Tongue (tissue), 2 donors: ENCODE data around the gene CENPP. TPM values are rescaled to one million over a fixed set of nuclear protein-coding genes. Genes with fewer than 3 reads are reported as not detected.
"Not testable (repeated sequence)": the region's sequence is repeated elsewhere in the genome, so short reads cannot be mapped to it uniquely, and the experiment has no call there.

ENCODE experiments used
- DNase-seq: peaks from one replicate; pipeline ENCODE4 v3.0.0-alpha.2; 2015
- total RNA-seq: library from RNA; depleted of rRNA; stranded (reverse); fragments of >200 nt; gene quantifications from one replicate; pipeline ENCODE4 v1.2.3, GENCODE V29; 2014

CENPP gene
- total RNA-seq, 1 donor from 2014 or later, result 7.7 TPM

- no peak for DNase-seq
These were observed 291.6 kb downstream of the CENPP start for GRCh38 chr9:92617195-92617813.

GRCh38 chr9:92617951-92618510, 292.3 kb downstream of the CENPP start:
- DNase-seq, result no peak

- peak; percentile 35 for DNase-seq
These were observed 293.0 kb downstream of the CENPP start for GRCh38 chr9:92618633-92619225.

GRCh38 chr9:92619601-92620300, 294.0 kb downstream of the CENPP start:
- no peak for DNase-seq

GRCh38 chr9:92620845-92621244, 295.1 kb downstream of the CENPP start:
- DNase-seq, result no peak

- not testable (repeated sequence) for DNase-seq
These were observed 298.2 kb downstream of the CENPP start for GRCh38 chr9:92623936-92624335.

- no peak for DNase-seq
These were observed 300.7 kb downstream of the CENPP start for GRCh38 chr9:92626484-92626883.

GRCh38 chr9:92627651-92628050, 301.9 kb downstream of the CENPP start:
- DNase-seq, result no peak

GRCh38 chr9:92631452-92632343, 305.9 kb downstream of the CENPP start:
- peak; percentile 78 for DNase-seq

- peak; percentile 47 for DNase-seq
These were observed 306.9 kb downstream of the CENPP start for GRCh38 chr9:92632641-92633040.

GRCh38 chr9:92633614-92634278, 308.0 kb downstream of the CENPP start:
- DNase-seq, result no peak

GRCh38 chr9:92634712-92635605, 309.2 kb downstream of the CENPP start:
- peak; percentile 86 for DNase-seq

GRCh38 chr9:92635760-92636159, 310.0 kb downstream of the CENPP start:
- DNase-seq, result no peak

GRCh38 chr9:92636627-92637026, 310.9 kb downstream of the CENPP start:
- no peak for DNase-seq

GRCh38 chr9:92637326-92637725, 311.6 kb downstream of the CENPP start:
- no peak for DNase-seq

GRCh38 chr9:92637886-92638620, 312.3 kb downstream of the CENPP start:
- no peak for DNase-seq

GRCh38 chr9:92638621-92639101, 312.9 kb downstream of the CENPP start:
- no peak for DNase-seq

GRCh38 chr9:92639124-92639523, 313.4 kb downstream of the CENPP start:
- DNase-seq, result no peak

GRCh38 chr9:92639791-92640271, 314.1 kb downstream of the CENPP start:
- DNase-seq, result no peak
